HepG2 (cell line): ENCODE results near the gene COLGALT1. TPM values are rescaled to one million over a fixed set of nuclear protein-coding genes. Genes with fewer than 3 reads are reported as not detected.

Experiments used
- ATAC-seq: fragments of 200-7000 bp; cut with Tn5 transposase; 3 replicates; pipeline ENCODE4 v1.9.1; 2020; ENCODE audit warnings: mild to moderate bottlenecking, moderate library complexity
- BruUV-seq: library from RNA; stranded (reverse); fragments of 400-500 nt; replicated peaks from 2 replicates; lab custom pipeline; 2021; lab: Mats Ljungman, UMichigan
- CTCF ChIA-PET: fragments of 300-600 bp; formaldehyde crosslinking; extraction: SDS; loops from one replicate; lab custom pipeline; 2021; ENCODE audit warnings: low total read pairs, inconsistent platforms, low intra/inter-chr PET ratio; lab: Yijun Ruan, JAX
- POLR2A ChIA-PET: fragments of 350-600 bp; sonication (Branson Sonifier 250); formaldehyde crosslinking; loops from one replicate; lab custom pipeline; 2020; ENCODE audit warnings: antibody characterized with exemption, inconsistent platforms; lab: Yijun Ruan, JAX
- DNase-seq: peaks from one replicate; pipeline ENCODE4 v3.0.0-alpha.2; 2015; ENCODE audit warnings: low spot score
- FAIRE-seq: peaks from 3 replicates; lab custom pipeline; 2011; peaks lifted over from hg19 to GRCh38; lab: Jason Lieb, UNC
- H2AFZ ChIP-seq: one replicate; pipeline ENCODE4 v1.6.1; 2011; ENCODE audit warnings: low read length, inconsistent platforms
- H3K27ac ChIP-seq: fragments of 300-600 bp; 3 replicates; pipeline ENCODE4 v1.8.0; 2011; ENCODE audit warnings: mixed run types, mild to moderate bottlenecking, mixed read lengths, low read length, inconsistent platforms; ENCODE audit not compliant: insufficient read depth; ENCODE audit errors: extremely low read length
- H3K27me3 ChIP-seq, 2 experiments: fragments of 200-600 bp in 1 of 2; 2 replicates in 1 of 2; 3 replicates in 1 of 2; pipeline versions ENCODE4 v1.6.0 to v1.8.0; 2011; ENCODE audit warnings: low read length in 2 of 2, mild to moderate bottlenecking in 2 of 2, moderate library complexity in 2 of 2, inconsistent platforms in 1 of 2; ENCODE audit not compliant: insufficient read depth in 2 of 2, control insufficient read depth in 1 of 2
- H3K36me3 ChIP-seq, 2 experiments: fragments of 200-600 bp in 1 of 2; replicated peaks in 1 of 2; 2 replicates in 1 of 2; 3 replicates in 1 of 2; pipeline versions ENCODE4 v1.5.1 to v1.8.0; 2011; ENCODE audit warnings: low read length in 2 of 2, inconsistent platforms in 1 of 2; ENCODE audit not compliant: insufficient read depth in 2 of 2, control insufficient read depth in 1 of 2
- H3K4me1 ChIP-seq: 2 replicates; pipeline ENCODE4 v1.5.1; 2012; ENCODE audit warnings: low read length, inconsistent platforms; ENCODE audit not compliant: insufficient read depth
- H3K4me2 ChIP-seq: 2 replicates; pipeline ENCODE4 v1.6.0; 2011; ENCODE audit warnings: low read depth, low read length, inconsistent platforms
- H3K4me3 ChIP-seq, 3 experiments: fragments of 200-600 bp in 1 of 3; sonication (generic), shearing (Covaris generic) in 1 of 3; replicated peaks in 1 of 3; 2 replicates each; pipeline ENCODE4 v1.5.1; 2011 to 2016; ENCODE audit warnings: low read length in 3 of 3, inconsistent platforms in 2 of 3, low read depth in 2 of 3, mild to moderate bottlenecking in 2 of 3, control low read depth in 1 of 3, mixed read lengths in 1 of 3; ENCODE audit not compliant: insufficient read depth in 1 of 3
- H3K79me2 ChIP-seq: one replicate; pipeline ENCODE4 v1.6.1; 2011; ENCODE audit warnings: low read length, inconsistent platforms; ENCODE audit not compliant: insufficient read depth
- H3K9ac ChIP-seq: 2 replicates; pipeline ENCODE4 v1.6.0; 2011; ENCODE audit warnings: mild to moderate bottlenecking, low read depth, low read length, inconsistent platforms; ENCODE audit not compliant: insufficient read depth
- H3K9me3 ChIP-seq: 2 replicates; pipeline ENCODE4 v1.5.1; 2012; ENCODE audit warnings: mild to moderate bottlenecking, low read length
- H4K20me1 ChIP-seq: 2 replicates; pipeline ENCODE4 v1.6.0; 2011; ENCODE audit warnings: inconsistent platforms, mild to moderate bottlenecking, low read length, moderate library complexity; ENCODE audit not compliant: insufficient read depth
- BRD4 ChIP-seq: sonication (generic); formaldehyde crosslinking; IDR thresholded peaks from 2 replicates; pipeline ENCODE4 v1.4.0; 2020; ENCODE audit warnings: missing genetic modification reagents
- CHD4 ChIP-seq: fragments of 200-600 bp; sonication (generic); IDR thresholded peaks from 2 replicates; pipeline ENCODE4 v1.7.0; 2017; ENCODE audit warnings: mild to moderate bottlenecking, low read length, borderline replicate concordance
- FOXA3 ChIP-seq: IDR thresholded peaks from 2 replicates; pipeline ENCODE4 v1.6.1; 2016; ENCODE audit warnings: missing genetic modification reagents, missing compliant biosample characterization
- JUNB ChIP-seq: sonication (generic); formaldehyde crosslinking; IDR thresholded peaks from 2 replicates; pipeline ENCODE4 v1.8.0; 2022; ENCODE audit warnings: missing genetic modification reagents, mild to moderate bottlenecking, borderline replicate concordance
- JUND ChIP-seq: sonication (generic); formaldehyde crosslinking; IDR thresholded peaks from 2 replicates; pipeline ENCODE4 v1.8.0; 2022; ENCODE audit warnings: mild to moderate bottlenecking, missing genetic modification reagents
- KAT7 ChIP-seq: IDR thresholded peaks from 2 replicates; pipeline ENCODE4 v1.6.1; 2018; ENCODE audit warnings: borderline replicate concordance, missing compliant biosample characterization
- RCOR2 ChIP-seq: IDR thresholded peaks from 2 replicates; pipeline ENCODE4 v1.6.1; 2016; ENCODE audit warnings: missing biosample characterization, missing genetic modification reagents
- SUZ12 ChIP-seq: fragments of 150-350 bp; IDR thresholded peaks from 2 replicates; pipeline ENCODE4 v1.6.1; 2014; ENCODE audit warnings: low read depth, low read length
- ZBTB1 ChIP-seq: sonication (generic); formaldehyde crosslinking; IDR thresholded peaks from 2 replicates; pipeline ENCODE4 v1.4.0; 2020; ENCODE audit warnings: missing genetic modification reagents, borderline replicate concordance
- ZMAT3 ChIP-seq: sonication (generic); formaldehyde crosslinking; conservative IDR thresholded peaks from 2 replicates; pipeline ENCODE4 v1.7.0; 2021; ENCODE audit warnings: missing genetic modification reagents
- ZNF503 ChIP-seq: sonication (generic); formaldehyde crosslinking; IDR thresholded peaks from 2 replicates; pipeline ENCODE4 v1.4.0; 2020; ENCODE audit warnings: missing genetic modification reagents
- ZNF629 ChIP-seq: sonication (generic); formaldehyde crosslinking; conservative IDR thresholded peaks from 2 replicates; pipeline ENCODE4 v1.5.0; 2020; ENCODE audit warnings: missing genetic modification reagents
- ZSCAN25 ChIP-seq: sonication (generic); formaldehyde crosslinking; IDR thresholded peaks from 2 replicates; pipeline ENCODE4 v1.8.0; 2022; ENCODE audit warnings: mild to moderate bottlenecking, missing genetic modification reagents
- WGBS: methylation state at CpG from one replicate; pipeline ENCODE4 v1.1.6; 2017; ENCODE audit warnings: low lambda C conversion rate; 5-methylcytosine and 5-hydroxymethylcytosine counted together
- in situ Hi-C: cut with HindIII; loops from 2 replicates; pipeline ENCODE4 v1.10.0; 2017; ENCODE audit warnings: low pct_unique_long_range_greater_than_20kb; ENCODE audit not compliant: extremely low pct_ligation_motif_present
- intact Hi-C: fragments of 100-400 bp; cut with micrococcal nuclease; formaldehyde crosslinking; loops from one replicate; pipeline ENCODE4 v1.10.0; 2022; ENCODE audit not compliant: unreplicated experiment
- polyA plus RNA-seq, 8 experiments: library from polyadenylated mRNA; depleted of rRNA in 3 of 8; stranded (reverse) in 7 of 8; unstranded in 1 of 8; fragments of >200 nt; fragmentation: Illumina TruSeq in 4 of 8; extraction: Trizol in 4 of 8; gene quantifications; 2 replicates each; pipeline versions ENCODE4 v1.2.1 to v1.2.3, GENCODE V29; 2011 to 2016; ENCODE audit warnings: low read depth in 4 of 8, missing spikeins in 1 of 8, mixed read lengths in 1 of 8; ENCODE audit not compliant: insufficient read depth in 1 of 8
- total RNA-seq, 5 experiments: library from RNA; depleted of rRNA; stranded (reverse); fragments of >200 nt; fragmentation: Illumina TruSeq; extraction: Trizol; gene quantifications; 2 replicates each; pipeline ENCODE4 v1.2.3, GENCODE V29; 2016; ENCODE audit warnings: low read depth in 1 of 5
- TF ChIP-seq, protein P1 (sequence below): sonication (generic); formaldehyde crosslinking; IDR thresholded peaks from 2 replicates; pipeline ENCODE4 v1.8.1; 2023; ENCODE audit warnings: mild to moderate bottlenecking, moderate library complexity, missing genetic modification reagents
- TF ChIP-seq, protein P2 (sequence below): IDR thresholded peaks from 2 replicates; pipeline ENCODE4 v1.6.1; 2018; ENCODE audit warnings: missing genetic modification reagents

The COLGALT1 gene
- total and polyA plus RNA-seq, 2 of the 13 experiments (the other 11 are each of a cell fraction or from before 2014, with no cell fraction given), result 58.0 to 211 TPM

- 4% methylated on average over 23 of the region's 27 CpGs for WGBS
- ATAC-seq (peak; percentile 63), FAIRE-seq (no peak), DNase-seq (no peak)
- Histone ChIP-seq H3K9ac (no peak overlapping the region), H3K4me1 (peaks cover 26% of the 10 kb centered on the region), H3K9me3 (no peaks in the 10 kb centered on the region), H3K27ac (no peak overlapping the region), H3K79me2 (no peaks in the 10 kb centered on the region), H3K27me3 (no peaks in the 10 kb centered on the region), H3K4me3 (peak overlapping the region in 2 of 3 experiments; percentile 47 to 60; a peak in 4 of 6 replicates), H4K20me1 (no peaks in the 10 kb centered on the region), H3K4me2 (peak overlapping the region; percentile 78), H3K36me3 (no peaks in the 10 kb centered on the region), H2AFZ (no peak overlapping the region)
- in situ Hi-C loops (no loop called here), intact Hi-C loops (no loop called here)
- POLR2A ChIA-PET, result interaction anchor here (1.4 kb wide), 1 partner anchor 10 kb away, joined by 11 read pairs; no protein-coding TSS in a partner anchor
- CTCF ChIA-PET, result no interaction called here
- TF ChIP-seq CHD4, result peak; percentile 88
- peak; percentile 93 for TF ChIP-seq ZNF629
- TF ChIP-seq RCOR2 (CRISPR knock-in tag), result peak; percentile 25; the same call in 1 of the 2 replicates
- no peak for TF ChIP-seq JUND (CRISPR knock-in tag)
- TF ChIP-seq ZSCAN25 (CRISPR knock-in tag), result peak; percentile 71; the same call in 1 of the 2 replicates
- BruUV-seq, result no TSS peak
Measured at GRCh38 chr19:17615889-17616685, 60.6 kb downstream of the COLGALT1 start.

DNA sequence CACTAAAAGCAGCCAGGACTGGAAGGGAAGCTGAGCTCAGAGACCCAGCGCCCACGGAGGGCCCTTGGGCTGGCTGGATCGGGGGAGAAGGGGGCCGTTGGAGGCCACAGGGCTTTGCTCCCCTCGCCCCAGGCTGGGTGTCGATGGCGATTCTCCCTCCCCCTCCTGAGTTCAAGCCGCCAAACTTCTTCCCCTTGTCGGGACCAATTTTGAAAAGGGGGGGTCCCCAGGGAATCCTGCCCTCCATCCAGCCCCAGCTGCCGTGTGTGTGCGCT is 61.2 kb downstream of the COLGALT1 start:
- peak overlapping the region; percentile 4 to 60 (median 47); a peak in 4 of 6 replicates for H3K4me3 ChIP-seq
- TF ChIP-seq ZMAT3 (CRISPR knock-in tag) (no peak), FOXA3 (CRISPR knock-in tag) (no peak), KAT7 (CRISPR knock-in tag) (no peak), JUNB (no peak), BRD4 (CRISPR knock-in tag) (no peak), ZBTB1 (CRISPR knock-in tag) (no peak), ZNF503 (CRISPR knock-in tag) (no peak), SUZ12 (no peak)
- TF ChIP-seq, protein P1, sequence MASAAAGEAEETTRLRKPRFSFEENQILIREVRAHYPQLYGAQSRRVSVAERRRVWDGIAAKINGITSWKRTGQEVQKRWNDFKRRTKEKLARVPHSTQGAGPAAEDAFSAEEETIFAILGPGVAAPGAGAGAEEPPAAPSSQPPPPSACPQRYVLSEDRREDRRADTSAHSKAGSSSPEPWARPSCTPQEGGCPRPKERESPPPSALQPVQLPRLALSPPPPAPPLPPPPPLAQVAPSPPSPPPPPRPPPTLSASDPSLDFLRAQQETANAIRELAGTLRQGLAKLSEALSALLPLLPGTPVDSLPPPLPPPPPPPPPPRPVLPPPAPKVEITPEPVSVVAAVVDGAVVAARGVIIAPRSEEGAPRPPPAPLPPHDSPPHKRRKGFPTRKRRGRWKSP (CRISPR knock-in tag), result no peak
- TF ChIP-seq, protein P2, sequence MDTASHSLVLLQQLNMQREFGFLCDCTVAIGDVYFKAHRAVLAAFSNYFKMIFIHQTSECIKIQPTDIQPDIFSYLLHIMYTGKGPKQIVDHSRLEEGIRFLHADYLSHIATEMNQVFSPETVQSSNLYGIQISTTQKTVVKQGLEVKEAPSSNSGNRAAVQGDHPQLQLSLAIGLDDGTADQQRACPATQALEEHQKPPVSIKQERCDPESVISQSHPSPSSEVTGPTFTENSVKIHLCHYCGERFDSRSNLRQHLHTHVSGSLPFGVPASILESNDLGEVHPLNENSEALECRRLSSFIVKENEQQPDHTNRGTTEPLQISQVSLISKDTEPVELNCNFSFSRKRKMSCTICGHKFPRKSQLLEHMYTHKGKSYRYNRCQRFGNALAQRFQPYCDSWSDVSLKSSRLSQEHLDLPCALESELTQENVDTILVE (CRISPR knock-in tag), result no peak

More for the DNA sequence above, 61.2 kb downstream of the COLGALT1 start:
- H3K9me3 ChIP-seq, result no peaks in the 10 kb centered on the region
- peaks cover 20% of the 10 kb centered on the region for H3K4me1 ChIP-seq
- ChIA-PET CTCF (no interaction called here), POLR2A (interaction anchor here (1.4 kb wide), 1 partner anchor 11 kb away, joined by 11 read pairs; no protein-coding TSS in a partner anchor)
- H4K20me1 ChIP-seq, result no peaks in the 10 kb centered on the region
- no peaks in the 10 kb centered on the region for H3K27me3 ChIP-seq
- H3K36me3 ChIP-seq, result no peaks in the 10 kb centered on the region
- intact Hi-C loops, result no loop called here
- no peaks in the 10 kb centered on the region for H3K79me2 ChIP-seq
- H2AFZ ChIP-seq, result no peak overlapping the region
- ATAC-seq, result peak; percentile 26; the same call in 2 of the 3 replicates
- H3K4me2 ChIP-seq, result peak overlapping the region; percentile 78
- in situ Hi-C loops, result no loop called here
- no TSS peak for BruUV-seq
- no peak overlapping the region for H3K9ac ChIP-seq
- H3K27ac ChIP-seq, result no peak overlapping the region
- no peak for FAIRE-seq
- no peak for DNase-seq
- WGBS, result 10% methylated on average over 4 of the region's 11 CpGs
